ENCODE results near the gene HAUS7. TPM values are rescaled to one million over a fixed set of nuclear protein-coding genes. Genes with fewer than 3 reads are reported as not detected.

HAUS7 gene
- total and polyA plus RNA-seq, 2 experiments from 2014 or later: 24.5 to 28.3 TPM

GRCh38 chrX:153490217-153490930 is 20.0 kb upstream of the HAUS7 start:
- H3F3A ChIP-seq (ENCODE audit: insufficient read depth): no peaks in the 10 kb centered on the region
- peaks cover under 1% of the 10 kb centered on the region; the same call in 1 of the 2 replicates for H3K79me2 ChIP-seq (ENCODE audit: insufficient read depth)
- no peak overlapping the region for H3K4me3 ChIP-seq
- no peak overlapping the region for H3K27ac ChIP-seq
- no peaks in the 10 kb centered on the region for H3K9me3 ChIP-seq (ENCODE audit: low read depth)
- H3K9me2 ChIP-seq (ENCODE audit: insufficient read depth): no peaks in the 10 kb centered on the region
- DNase-seq: no peak
- no peaks in the 10 kb centered on the region for H3K27me3 ChIP-seq (replicated peaks; ENCODE audit: insufficient read depth)
- no peak overlapping the region for H3K4me2 ChIP-seq (ENCODE audit: unreplicated experiment)
- TF ChIP-seq EZH2phosphoT487 (IDR thresholded peaks at IDR 0.05; ENCODE audit: insufficient read depth, low read depth) (no peak), EZH2 (IDR thresholded peaks at IDR 0.05; ENCODE audit: insufficient read depth, poor library complexity, severe bottlenecking) (no peak)
- H3K36me3 ChIP-seq (ENCODE audit: low read depth): no peaks in the 10 kb centered on the region
- peaks cover 6% of the 10 kb centered on the region; the same call in 1 of the 2 replicates for H3K4me1 ChIP-seq (ENCODE audit: insufficient read depth)
- in situ Hi-C loops (cut with MboI): no loop called here
- no peak overlapping the region for H2AFZ ChIP-seq
- WGBS, 2 experiments (ENCODE audit: low coverage in 1 of 2, low lambda C conversion rate in 2 of 2, missing lambda C conversion rate in 2 of 2): 87% methylated on average over 17 of the region's 20 CpGs; no CpG with 5 or more reads in 1 of the 2 experiments
- H3K9ac ChIP-seq: no peak overlapping the region
- no peaks in the 10 kb centered on the region for H4K20me1 ChIP-seq (ENCODE audit: insufficient read depth)

- WGBS, 2 experiments (ENCODE audit: low coverage in 1 of 2, low lambda C conversion rate in 2 of 2, missing lambda C conversion rate in 2 of 2): 0 to 25% methylated on average over 1 to 22 of the region's 27 CpGs
- H3K4me2 ChIP-seq (ENCODE audit: unreplicated experiment): peak overlapping the region; percentile 42
- H3K9ac ChIP-seq: peak overlapping the region; percentile 38
- in situ Hi-C loops (cut with MboI): no loop called here
- TF ChIP-seq EZH2 (IDR thresholded peaks at IDR 0.05; ENCODE audit: insufficient read depth, poor library complexity, severe bottlenecking): no peak
- TF ChIP-seq EZH2phosphoT487 (IDR thresholded peaks at IDR 0.05; ENCODE audit: insufficient read depth, low read depth): no peak
- no peaks in the 10 kb centered on the region for H4K20me1 ChIP-seq (ENCODE audit: insufficient read depth)
- peaks cover 6% of the 10 kb centered on the region; the same call in 1 of the 2 replicates for H3K4me1 ChIP-seq (ENCODE audit: insufficient read depth)
- no peaks in the 10 kb centered on the region for H3K36me3 ChIP-seq (ENCODE audit: low read depth)
- 0 out of 2 replicates have a peak overlapping the region, but pooled peaks have one; percentile 35 for H3K27ac ChIP-seq
- no peaks in the 10 kb centered on the region for H3F3A ChIP-seq (ENCODE audit: insufficient read depth)
- H3K79me2 ChIP-seq (ENCODE audit: insufficient read depth): no peaks in the 10 kb centered on the region
- peak; percentile 43 for DNase-seq
- no peaks in the 10 kb centered on the region for H3K9me3 ChIP-seq (ENCODE audit: low read depth)
- H2AFZ ChIP-seq: peak overlapping the region; percentile 58; the same call in 1 of the 2 replicates
- no peaks in the 10 kb centered on the region for H3K27me3 ChIP-seq (replicated peaks; ENCODE audit: insufficient read depth)
- H3K9me2 ChIP-seq (ENCODE audit: insufficient read depth): no peaks in the 10 kb centered on the region
- no peak overlapping the region for H3K4me3 ChIP-seq
These were observed 18.0 kb upstream of the HAUS7 start for GRCh38 chrX:153488231-153488914.

- Histone ChIP-seq H3K4me3 (no peak overlapping the region), H2AFZ (no peak overlapping the region), H3K27me3 (replicated peaks; ENCODE audit: insufficient read depth) (no peaks in the 10 kb centered on the region), H3K9me3 (ENCODE audit: low read depth) (no peaks in the 10 kb centered on the region), H3K4me2 (ENCODE audit: unreplicated experiment) (no peak overlapping the region), H3K36me3 (ENCODE audit: low read depth) (no peaks in the 10 kb centered on the region), H3K9ac (peak overlapping the region; percentile 38), H3K79me2 (ENCODE audit: insufficient read depth) (no peaks in the 10 kb centered on the region), H3K27ac (no peak overlapping the region), H3K4me1 (ENCODE audit: insufficient read depth) (peaks cover 6% of the 10 kb centered on the region; the same call in 1 of the 2 replicates), H4K20me1 (ENCODE audit: insufficient read depth) (no peaks in the 10 kb centered on the region), H3K9me2 (ENCODE audit: insufficient read depth) (no peaks in the 10 kb centered on the region), H3F3A (ENCODE audit: insufficient read depth) (no peaks in the 10 kb centered on the region)
- 18 to 24% methylated on average over 5 to 6 of the region's 11 CpGs for WGBS, 2 experiments (ENCODE audit: low coverage in 1 of 2, low lambda C conversion rate in 2 of 2, missing lambda C conversion rate in 2 of 2)
- in situ Hi-C loops (cut with MboI): no loop called here
- no peak for TF ChIP-seq EZH2 (IDR thresholded peaks at IDR 0.05; ENCODE audit: insufficient read depth, poor library complexity, severe bottlenecking)
- peak; percentile 35 for DNase-seq
These were observed 17.3 kb upstream of the HAUS7 start for GRCh38 chrX:153487590-153488071.

- no peaks in the 10 kb centered on the region for H3K9me3 ChIP-seq (ENCODE audit: low read depth)
- H3K79me2 ChIP-seq (ENCODE audit: insufficient read depth): no peaks in the 10 kb centered on the region
- H4K20me1 ChIP-seq (ENCODE audit: insufficient read depth): no peaks in the 10 kb centered on the region
- H3K36me3 ChIP-seq (ENCODE audit: low read depth): no peaks in the 10 kb centered on the region
- H3K9me2 ChIP-seq (ENCODE audit: insufficient read depth): no peaks in the 10 kb centered on the region
- H3K27me3 ChIP-seq (replicated peaks; ENCODE audit: insufficient read depth): no peaks in the 10 kb centered on the region
- no peaks in the 10 kb centered on the region for H3F3A ChIP-seq (ENCODE audit: insufficient read depth)
- no peak overlapping the region for H3K27ac ChIP-seq
- H3K4me1 ChIP-seq (ENCODE audit: insufficient read depth): peaks cover 6% of the 10 kb centered on the region; the same call in 1 of the 2 replicates
- in situ Hi-C loops (cut with MboI): no loop called here
- H3K4me3 ChIP-seq: no peak overlapping the region
- no peak overlapping the region for H3K4me2 ChIP-seq (ENCODE audit: unreplicated experiment)
- no peak overlapping the region for H3K9ac ChIP-seq
- H2AFZ ChIP-seq: no peak overlapping the region
- WGBS, 2 experiments (ENCODE audit: low coverage in 1 of 2, low lambda C conversion rate in 2 of 2, missing lambda C conversion rate in 2 of 2): 78 to 100% methylated on average over 4 to 9 of the region's 10 CpGs
- no peak for TF ChIP-seq EZH2phosphoT487 (IDR thresholded peaks at IDR 0.05; ENCODE audit: insufficient read depth, low read depth)
- DNase-seq: no peak
These were observed 15.8 kb upstream of the HAUS7 start for GRCh38 chrX:153486171-153486570.
